H1 (cell line): ENCODE results near the gene HYAL1.

ENCODE experiments used
- BRCA1 ChIP-seq: IDR thresholded peaks from 2 replicates; pipeline ENCODE4 v1.6.1; 2012; ENCODE audit warnings: low read depth, low read length, improper control_type of control experiment
- CHD2 ChIP-seq: IDR thresholded peaks from 2 replicates; pipeline ENCODE4 v1.6.1; 2012; ENCODE audit warnings: low read length, improper control_type of control experiment
- POLR2A ChIP-seq, 2 experiments: IDR thresholded peaks; 1 replicate in 1 of 2; 2 replicates in 1 of 2; pipeline ENCODE4 v1.6.1; 2011; ENCODE audit warnings: low read depth in 2 of 2, low read length in 2 of 2, mild to moderate bottlenecking in 2 of 2; ENCODE audit errors: control extremely low read depth in 1 of 2
- SIX5 ChIP-seq: IDR thresholded peaks from 2 replicates; pipeline ENCODE4 v1.6.1; 2011; ENCODE audit warnings: mild to moderate bottlenecking, low read depth, low read length
- TF ChIP-seq, protein P1 (sequence below), 3 experiments: IDR thresholded peaks; 1 replicate in 2 of 3; 2 replicates in 1 of 3; pipeline versions ENCODE4 v1.5.1 to v1.6.1; 2011; ENCODE audit warnings: low read length in 3 of 3, mild to moderate bottlenecking in 3 of 3, inconsistent platforms in 2 of 3, low read depth in 1 of 3, moderate library complexity in 1 of 3; ENCODE audit not compliant: insufficient read depth in 1 of 3; ENCODE audit errors: control extremely low read depth in 1 of 3
- TF ChIP-seq, protein P2 (sequence below): IDR thresholded peaks from 2 replicates; pipeline ENCODE4 v1.6.1; 2012; ENCODE audit warnings: inconsistent platforms
- TF ChIP-seq, protein P3 (sequence below): IDR thresholded peaks from 2 replicates; pipeline ENCODE4 v1.6.1; 2012; ENCODE audit warnings: low read length, inconsistent platforms

DNA sequence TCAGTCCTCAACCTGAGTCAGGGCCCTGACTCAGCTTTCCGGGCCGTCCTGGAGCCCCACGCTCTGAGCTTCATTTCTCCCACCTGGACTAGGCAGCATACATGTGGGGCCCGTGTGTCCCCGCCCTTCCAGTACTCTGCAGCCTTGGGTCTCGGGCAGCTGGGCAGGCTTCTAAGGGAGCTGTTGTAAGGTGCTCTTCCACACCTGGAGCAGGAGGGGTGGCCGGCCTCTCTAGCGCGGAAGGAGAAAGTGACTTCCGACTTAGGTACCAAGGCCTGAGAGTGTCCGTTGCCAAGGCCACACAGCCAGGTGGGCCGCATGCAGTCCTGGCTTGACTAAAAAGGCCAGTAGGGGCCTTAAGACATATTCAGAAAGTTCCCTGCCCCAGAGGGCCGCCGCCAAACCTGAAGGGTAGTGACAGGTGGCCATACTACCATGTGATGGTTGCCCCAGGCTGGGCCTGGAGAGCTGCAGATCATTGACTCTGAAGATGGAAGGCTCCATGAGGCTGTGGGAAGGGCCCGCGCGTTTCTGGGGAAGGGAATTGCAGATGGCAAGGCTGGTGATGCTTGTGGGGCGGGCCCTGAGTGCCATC lies 43.8 kb downstream of the HYAL1 start:
- TF ChIP-seq, protein P1, sequence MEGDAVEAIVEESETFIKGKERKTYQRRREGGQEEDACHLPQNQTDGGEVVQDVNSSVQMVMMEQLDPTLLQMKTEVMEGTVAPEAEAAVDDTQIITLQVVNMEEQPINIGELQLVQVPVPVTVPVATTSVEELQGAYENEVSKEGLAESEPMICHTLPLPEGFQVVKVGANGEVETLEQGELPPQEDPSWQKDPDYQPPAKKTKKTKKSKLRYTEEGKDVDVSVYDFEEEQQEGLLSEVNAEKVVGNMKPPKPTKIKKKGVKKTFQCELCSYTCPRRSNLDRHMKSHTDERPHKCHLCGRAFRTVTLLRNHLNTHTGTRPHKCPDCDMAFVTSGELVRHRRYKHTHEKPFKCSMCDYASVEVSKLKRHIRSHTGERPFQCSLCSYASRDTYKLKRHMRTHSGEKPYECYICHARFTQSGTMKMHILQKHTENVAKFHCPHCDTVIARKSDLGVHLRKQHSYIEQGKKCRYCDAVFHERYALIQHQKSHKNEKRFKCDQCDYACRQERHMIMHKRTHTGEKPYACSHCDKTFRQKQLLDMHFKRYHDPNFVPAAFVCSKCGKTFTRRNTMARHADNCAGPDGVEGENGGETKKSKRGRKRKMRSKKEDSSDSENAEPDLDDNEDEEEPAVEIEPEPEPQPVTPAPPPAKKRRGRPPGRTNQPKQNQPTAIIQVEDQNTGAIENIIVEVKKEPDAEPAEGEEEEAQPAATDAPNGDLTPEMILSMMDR (IDR thresholded peaks at IDR 0.05; ENCODE audit: control extremely low read depth in 1 of 3, insufficient read depth in 1 of 3, low read depth in 1 of 3, low read length in 3 of 3): no peak
- no peak for TF ChIP-seq POLR2A (IDR thresholded peaks at IDR 0.05; ENCODE audit: control extremely low read depth in 1 of 2, low read depth in 2 of 2, low read length in 2 of 2)
- no peak for TF ChIP-seq SIX5
- no peak for TF ChIP-seq BRCA1
- TF ChIP-seq, protein P2, sequence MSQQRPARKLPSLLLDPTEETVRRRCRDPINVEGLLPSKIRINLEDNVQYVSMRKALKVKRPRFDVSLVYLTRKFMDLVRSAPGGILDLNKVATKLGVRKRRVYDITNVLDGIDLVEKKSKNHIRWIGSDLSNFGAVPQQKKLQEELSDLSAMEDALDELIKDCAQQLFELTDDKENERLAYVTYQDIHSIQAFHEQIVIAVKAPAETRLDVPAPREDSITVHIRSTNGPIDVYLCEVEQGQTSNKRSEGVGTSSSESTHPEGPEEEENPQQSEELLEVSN: no peak
- TF ChIP-seq, protein P3, sequence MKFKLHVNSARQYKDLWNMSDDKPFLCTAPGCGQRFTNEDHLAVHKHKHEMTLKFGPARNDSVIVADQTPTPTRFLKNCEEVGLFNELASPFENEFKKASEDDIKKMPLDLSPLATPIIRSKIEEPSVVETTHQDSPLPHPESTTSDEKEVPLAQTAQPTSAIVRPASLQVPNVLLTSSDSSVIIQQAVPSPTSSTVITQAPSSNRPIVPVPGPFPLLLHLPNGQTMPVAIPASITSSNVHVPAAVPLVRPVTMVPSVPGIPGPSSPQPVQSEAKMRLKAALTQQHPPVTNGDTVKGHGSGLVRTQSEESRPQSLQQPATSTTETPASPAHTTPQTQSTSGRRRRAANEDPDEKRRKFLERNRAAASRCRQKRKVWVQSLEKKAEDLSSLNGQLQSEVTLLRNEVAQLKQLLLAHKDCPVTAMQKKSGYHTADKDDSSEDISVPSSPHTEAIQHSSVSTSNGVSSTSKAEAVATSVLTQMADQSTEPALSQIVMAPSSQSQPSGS: no peak
- TF ChIP-seq CHD2: no peak
